C4-2B (cell line): ENCODE measurements around the gene MRPL41.

Source experiments
- CTCF ChIP-seq: fragments of 450-650 bp; conservative IDR thresholded peaks from 2 replicates; pipeline ENCODE4 v1.5.1; 2017; ENCODE audit warnings: mild to moderate bottlenecking
- ZFX ChIP-seq: fragments of 450-650 bp; IDR thresholded peaks from 2 replicates; pipeline ENCODE4 v1.6.1; 2017

GRCh38 chr9:137524161-137524980 is 27.3 kb upstream of the MRPL41 start:
- no peak for TF ChIP-seq CTCF
- TF ChIP-seq ZFX: no peak
